Activated T-cell treated with anti-CD3 and anti-CD28 coated beads, Interleukin-2, amount 50 U/mL, for 4 hours (primary cell): ENCODE measurements around the gene IMPA2. TPM values are rescaled to one million over a fixed set of nuclear protein-coding genes. Genes with fewer than 3 reads are reported as not detected.
"Not testable (repeated sequence)": the region's sequence is repeated elsewhere in the genome, so short reads cannot be mapped to it uniquely, and the experiment has no call there.

ENCODE experiments used
- ATAC-seq, 2 donors: fragments of 200-7000 bp; cut with Tn5 transposase; one replicate each; pipeline ENCODE4 v1.10.0; 2021
- DNase-seq: peaks from one replicate; pipeline ENCODE4 v3.0.0-alpha.2; 2020
- H3K27me3 Mint-ChIP-seq: one replicate; pipeline ENCODE4 v1.8.0; 2021; ENCODE audit warnings: low read depth, mixed read lengths
- H3K36me3 Mint-ChIP-seq: one replicate; pipeline ENCODE4 v1.8.0; 2022; ENCODE audit warnings: mixed read lengths; ENCODE audit not compliant: insufficient read depth
- H3K4me1 Mint-ChIP-seq: one replicate; pipeline ENCODE4 v1.8.0; 2021; ENCODE audit warnings: low read depth, mixed read lengths
- H3K4me3 Mint-ChIP-seq: one replicate; pipeline ENCODE4 v1.8.0; 2021; ENCODE audit warnings: mild to moderate bottlenecking, moderate library complexity, mixed read lengths
- H3K9me3 Mint-ChIP-seq: one replicate; pipeline ENCODE4 v1.8.0; 2021; ENCODE audit warnings: mixed read lengths
- total RNA-seq, 3 donors: library from RNA; stranded (reverse); gene quantifications; one replicate each; pipeline ENCODE4 v1.2.1, GENCODE V29; 2021

IMPA2 gene
- total RNA-seq = 10 to 100 TPM in 1 of 3 donors, 1 to 10 TPM in 2; 7.3 to 11.4 (median 9.8) TPM

DNA sequence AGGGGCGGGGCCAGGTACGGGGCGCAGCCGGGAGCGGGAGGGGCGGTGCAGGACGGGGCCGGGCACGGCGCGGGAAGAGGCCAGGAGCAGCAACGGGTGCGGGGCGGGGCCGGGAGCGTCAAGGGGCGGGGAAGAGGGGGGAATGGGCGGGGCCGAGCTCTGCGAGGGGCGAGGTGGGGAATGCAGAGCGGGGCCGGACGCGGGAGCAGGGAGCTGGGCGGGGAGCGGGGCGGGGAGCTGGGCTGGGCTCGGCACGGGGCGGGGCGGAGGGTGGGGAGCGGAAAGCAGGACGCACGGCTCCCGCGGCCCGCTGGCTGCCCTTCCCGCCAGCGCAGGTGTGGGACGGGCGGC is at the start of gene IMPA2:
Gene IMPA2, plus strand, starts transcription at position 316 of the 351 bp plus-strand sequence. CDS start 163 bp downstream, outside the sequence.
- no peaks in the 10 kb centered on the region for H3K9me3 Mint-ChIP-seq
- peaks cover 12% of the 10 kb centered on the region for H3K4me1 Mint-ChIP-seq
- DNase-seq = no peak
- no peaks in the 10 kb centered on the region for H3K27me3 Mint-ChIP-seq
- H3K36me3 Mint-ChIP-seq = no peaks in the 10 kb centered on the region
- ATAC-seq = peak; percentile 69 to 70
- peak within 1 kb of the TSS; percentile 84 for H3K4me3 Mint-ChIP-seq

DNA sequence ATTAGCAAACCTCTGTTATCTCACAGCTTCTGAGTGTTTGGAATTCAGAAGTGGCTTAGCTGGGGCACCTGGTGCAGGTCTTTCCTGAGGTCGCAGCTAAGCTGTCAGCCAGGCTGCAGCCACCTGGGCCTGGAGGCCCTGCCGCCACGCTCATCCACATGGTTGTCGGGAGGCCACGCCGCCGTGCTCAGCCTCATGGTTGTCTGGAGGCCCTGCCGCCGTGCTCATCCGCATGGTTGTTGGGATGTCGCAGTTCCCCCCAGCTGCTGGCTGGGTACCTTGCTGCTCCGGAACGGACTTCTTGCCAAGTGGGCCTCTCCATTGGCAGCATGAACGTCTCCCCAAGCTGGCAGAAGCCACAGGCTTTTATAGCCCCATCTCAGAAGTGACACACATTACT is 48.9 kb upstream of the IMPA2 start:
- H3K9me3 Mint-ChIP-seq = no peaks in the 10 kb centered on the region
- no peaks in the 10 kb centered on the region for H3K27me3 Mint-ChIP-seq
- no peak overlapping the region for H3K4me3 Mint-ChIP-seq
- no peak for ATAC-seq
- H3K36me3 Mint-ChIP-seq = no peaks in the 10 kb centered on the region
- no peak for DNase-seq
- no peaks in the 10 kb centered on the region for H3K4me1 Mint-ChIP-seq

GRCh38 chr18:11937874-11938478 is 43.3 kb upstream of the IMPA2 start:
- no peaks in the 10 kb centered on the region for H3K9me3 Mint-ChIP-seq
- H3K36me3 Mint-ChIP-seq = no peaks in the 10 kb centered on the region
- peak; percentile 51 to 58 for ATAC-seq

GRCh38 chr18:11940956-11941355 is 40.4 kb upstream of the IMPA2 start:
- Mint-ChIP-seq H3K9me3 (no peaks in the 10 kb centered on the region), H3K4me3 (no peak overlapping the region), H3K27me3 (no peaks in the 10 kb centered on the region), H3K36me3 (no peaks in the 10 kb centered on the region), H3K4me1 (no peaks in the 10 kb centered on the region)
- DNase-seq = no peak
- ATAC-seq = no peak

More at GRCh38 chr18:11937874-11938478, 43.3 kb upstream of the IMPA2 start:
- peak; percentile 73 for DNase-seq
- H3K27me3 Mint-ChIP-seq = no peaks in the 10 kb centered on the region
- no peak overlapping the region for H3K4me3 Mint-ChIP-seq
- H3K4me1 Mint-ChIP-seq = no peaks in the 10 kb centered on the region

- Mint-ChIP-seq H3K27me3 (no peaks in the 10 kb centered on the region), H3K4me1 (peaks cover 11% of the 10 kb centered on the region), H3K4me3 (no peak overlapping the region), H3K36me3 (no peaks in the 10 kb centered on the region), H3K9me3 (no peaks in the 10 kb centered on the region)
- no peak for DNase-seq
- ATAC-seq = no peak
These were observed 37.8 kb upstream of the IMPA2 start for GRCh38 chr18:11943551-11943950.

DNA sequence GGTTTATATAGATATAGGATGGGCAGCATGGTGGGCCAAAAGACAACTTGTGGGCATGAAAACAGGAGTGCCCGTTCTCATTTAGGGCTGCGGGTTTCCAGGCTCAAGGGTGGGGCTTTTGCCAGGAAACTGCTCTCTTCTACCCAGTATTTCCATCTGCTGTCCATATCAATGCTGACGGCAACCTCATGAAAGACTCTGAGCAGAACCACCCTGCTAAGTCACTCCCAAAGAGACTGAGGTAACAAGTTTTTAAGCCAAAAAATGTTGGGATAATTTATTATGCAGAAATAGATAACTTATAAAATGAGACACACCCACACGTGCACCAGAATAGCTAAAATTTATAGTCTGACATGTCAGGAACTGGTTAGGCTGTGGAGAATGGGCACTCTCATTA is 37.1 kb upstream of the IMPA2 start:
- no peak for ATAC-seq
- no peaks in the 10 kb centered on the region for H3K9me3 Mint-ChIP-seq

GRCh38 chr18:11944786-11945185 is 36.5 kb upstream of the IMPA2 start:
- DNase-seq (no peak), ATAC-seq (no peak)
- Mint-ChIP-seq H3K27me3 (no peaks in the 10 kb centered on the region), H3K4me3 (no peak overlapping the region), H3K9me3 (no peaks in the 10 kb centered on the region), H3K36me3 (no peaks in the 10 kb centered on the region), H3K4me1 (peaks cover 11% of the 10 kb centered on the region)

More for the DNA sequence above, 37.1 kb upstream of the IMPA2 start:
- H3K36me3 Mint-ChIP-seq = no peaks in the 10 kb centered on the region
- no peak overlapping the region for H3K4me3 Mint-ChIP-seq
- no peaks in the 10 kb centered on the region for H3K27me3 Mint-ChIP-seq
- peaks cover 11% of the 10 kb centered on the region for H3K4me1 Mint-ChIP-seq
- no peak for DNase-seq

- not testable (repeated sequence) for ATAC-seq, H3K36me3 Mint-ChIP-seq, DNase-seq, H3K27me3 Mint-ChIP-seq, H3K9me3 Mint-ChIP-seq
- Mint-ChIP-seq H3K4me3 (peak overlapping the region; percentile 81), H3K4me1 (peaks cover 11% of the 10 kb centered on the region)
These were observed 35.3 kb upstream of the IMPA2 start for GRCh38 chr18:11945834-11946659.

GRCh38 chr18:11946756-11947155 is 34.6 kb upstream of the IMPA2 start:
- H3K4me1 Mint-ChIP-seq = peaks cover 11% of the 10 kb centered on the region
- H3K36me3 Mint-ChIP-seq = no peaks in the 10 kb centered on the region
- no peak for DNase-seq
- no peaks in the 10 kb centered on the region for H3K9me3 Mint-ChIP-seq
- peak overlapping the region; percentile 81 for H3K4me3 Mint-ChIP-seq
- no peak for ATAC-seq
- H3K27me3 Mint-ChIP-seq = no peaks in the 10 kb centered on the region

GRCh38 chr18:11947214-11948191 is 33.8 kb upstream of the IMPA2 start:
- no peaks in the 10 kb centered on the region for H3K27me3 Mint-ChIP-seq

GRCh38 chr18:11948852-11949523 is 32.3 kb upstream of the IMPA2 start:
- Mint-ChIP-seq H3K9me3 (no peaks in the 10 kb centered on the region), H3K4me3 (no peak overlapping the region), H3K4me1 (peaks cover 11% of the 10 kb centered on the region), H3K36me3 (no peaks in the 10 kb centered on the region), H3K27me3 (no peaks in the 10 kb centered on the region)
- DNase-seq = no peak
- ATAC-seq = no peak

More at GRCh38 chr18:11947214-11948191, 33.8 kb upstream of the IMPA2 start:
- DNase-seq (peak; percentile 29), ATAC-seq (peak; percentile 92 to 95)
- H3K4me3 Mint-ChIP-seq = peak overlapping the region; percentile 81
- H3K4me1 Mint-ChIP-seq = peaks cover 11% of the 10 kb centered on the region
- H3K9me3 Mint-ChIP-seq = no peaks in the 10 kb centered on the region
- H3K36me3 Mint-ChIP-seq = no peaks in the 10 kb centered on the region

- no peak for DNase-seq
- ATAC-seq = no peak
- no peak overlapping the region for H3K4me3 Mint-ChIP-seq
- H3K36me3 Mint-ChIP-seq = no peaks in the 10 kb centered on the region
- no peaks in the 10 kb centered on the region for H3K9me3 Mint-ChIP-seq
- peaks cover 11% of the 10 kb centered on the region for H3K4me1 Mint-ChIP-seq
- H3K27me3 Mint-ChIP-seq = no peaks in the 10 kb centered on the region
These were observed 30.5 kb upstream of the IMPA2 start for GRCh38 chr18:11950824-11951223.

DNA sequence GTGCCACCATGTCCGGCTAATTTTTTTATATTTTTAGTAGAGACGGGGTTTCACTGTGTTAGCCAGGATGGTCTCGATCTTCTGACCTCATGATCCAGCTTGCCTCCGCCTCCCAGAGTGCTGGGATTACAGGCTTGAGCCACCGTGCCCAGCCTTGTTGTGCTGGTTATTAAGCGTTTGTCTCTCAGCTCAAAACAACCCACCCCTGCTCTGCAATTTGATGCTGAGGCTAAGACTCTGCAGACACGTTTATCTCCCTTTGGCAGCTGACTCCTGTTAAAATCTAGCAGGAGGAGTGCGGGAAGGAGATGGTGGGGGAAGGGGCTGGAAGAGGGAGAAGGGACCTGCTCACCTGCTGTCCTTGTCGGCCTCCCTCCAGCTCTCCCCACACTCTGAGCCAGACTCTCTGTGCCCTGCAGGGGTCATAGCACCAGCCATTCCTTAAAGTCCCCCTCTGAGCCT is 29.9 kb upstream of the IMPA2 start:
- DNase-seq = no peak
- H3K36me3 Mint-ChIP-seq = no peaks in the 10 kb centered on the region
- H3K27me3 Mint-ChIP-seq = no peaks in the 10 kb centered on the region
- H3K4me3 Mint-ChIP-seq = no peak overlapping the region
- no peak for ATAC-seq
- H3K9me3 Mint-ChIP-seq = peaks cover under 1% of the 10 kb centered on the region
- H3K4me1 Mint-ChIP-seq = peaks cover 10% of the 10 kb centered on the region
